IPS-18a (cell line): ENCODE measurements around the gene IGFN1.

Source experiments
- H3K27ac ChIP-seq: one replicate; pipeline ENCODE4 v1.5.1; 2013; ENCODE audit warnings: low read length
- H3K27me3 ChIP-seq: one replicate; pipeline ENCODE4 v1.6.1; 2013; ENCODE audit warnings: mild to moderate bottlenecking, low read length; ENCODE audit not compliant: control insufficient read depth, insufficient read depth
- H3K36me3 ChIP-seq: one replicate; pipeline ENCODE4 v1.6.1; 2013; ENCODE audit warnings: low read depth, low read length; ENCODE audit not compliant: control insufficient read depth
- H3K4me1 ChIP-seq: one replicate; pipeline ENCODE4 v1.6.1; 2013; ENCODE audit warnings: low read depth, low read length; ENCODE audit not compliant: control insufficient read depth
- H3K4me3 ChIP-seq: one replicate; pipeline ENCODE4 v1.5.1; 2013; ENCODE audit warnings: low read length
- H3K9ac ChIP-seq: one replicate; pipeline ENCODE4 v1.6.1; 2013; ENCODE audit warnings: mild to moderate bottlenecking, low read length, moderate library complexity
- H3K9me3 ChIP-seq: one replicate; pipeline ENCODE4 v1.6.1; 2013; ENCODE audit warnings: low read depth, low read length; ENCODE audit not compliant: control insufficient read depth

IGFN1 gene

GRCh38 chr1:201275253-201275666 is 84.6 kb downstream of the IGFN1 start:
- Histone ChIP-seq H3K4me3 (no peak overlapping the region), H3K27ac (no peak overlapping the region), H3K27me3 (no peaks in the 10 kb centered on the region), H3K36me3 (no peaks in the 10 kb centered on the region), H3K4me1 (peaks cover 4% of the 10 kb centered on the region), H3K9ac (no peak overlapping the region), H3K9me3 (no peaks in the 10 kb centered on the region)

- Histone ChIP-seq H3K4me1 (peaks cover 4% of the 10 kb centered on the region), H3K36me3 (no peaks in the 10 kb centered on the region), H3K4me3 (no peak overlapping the region), H3K27me3 (no peaks in the 10 kb centered on the region), H3K27ac (no peak overlapping the region), H3K9me3 (no peaks in the 10 kb centered on the region), H3K9ac (no peak overlapping the region)
Measured at GRCh38 chr1:201276891-201277290, 86.3 kb downstream of the IGFN1 start.

GRCh38 chr1:201277441-201277840 is 86.8 kb downstream of the IGFN1 start:
- H3K36me3 ChIP-seq, result no peaks in the 10 kb centered on the region
- H3K4me1 ChIP-seq, result peaks cover 4% of the 10 kb centered on the region
- H3K27ac ChIP-seq, result no peak overlapping the region
- no peaks in the 10 kb centered on the region for H3K9me3 ChIP-seq
- no peak overlapping the region for H3K4me3 ChIP-seq
- H3K9ac ChIP-seq, result no peak overlapping the region
- peaks cover 5% of the 10 kb centered on the region for H3K27me3 ChIP-seq
